Stimulated activated CD4-positive, alpha-beta T cell treated with anti-CD3 and anti-CD28 coated beads, Interleukin-2, amount 100 ng/mL, for 48 hours (primary cell): ENCODE measurements around the gene CCR3.
"Not testable (repeated sequence)": the region's sequence is repeated elsewhere in the genome, so short reads cannot be mapped to it uniquely, and the experiment has no call there.

Source experiments
- DNase-seq, 2 donors: peaks; one replicate each; pipeline ENCODE4 v3.0.0-alpha.2; 2020

The CCR3 gene

DNA sequence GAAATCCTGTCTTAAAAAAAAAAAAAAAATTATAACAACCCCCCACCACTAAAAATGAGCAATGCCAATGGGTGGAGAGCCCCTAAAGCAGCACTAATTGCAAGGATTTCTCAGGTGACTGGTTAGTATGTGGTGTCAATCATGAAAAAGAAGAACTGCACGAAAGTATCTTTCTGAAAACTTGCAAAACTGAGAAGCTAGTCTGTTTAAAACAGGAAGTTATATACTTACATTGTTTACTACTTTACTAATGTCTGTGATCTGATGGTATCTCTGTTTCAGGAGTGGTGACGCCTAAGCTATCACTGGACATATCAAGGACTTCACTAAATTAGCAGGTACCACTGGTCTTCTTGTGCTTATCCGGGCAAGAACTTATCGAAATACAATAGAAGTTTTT is at the start of gene CCR3:
Gene CCR3, plus strand, starts transcription at position 341 of the 400 bp plus-strand sequence. CDS start 22,699 bp downstream, outside the sequence.
- DNase-seq: no peak

DNA sequence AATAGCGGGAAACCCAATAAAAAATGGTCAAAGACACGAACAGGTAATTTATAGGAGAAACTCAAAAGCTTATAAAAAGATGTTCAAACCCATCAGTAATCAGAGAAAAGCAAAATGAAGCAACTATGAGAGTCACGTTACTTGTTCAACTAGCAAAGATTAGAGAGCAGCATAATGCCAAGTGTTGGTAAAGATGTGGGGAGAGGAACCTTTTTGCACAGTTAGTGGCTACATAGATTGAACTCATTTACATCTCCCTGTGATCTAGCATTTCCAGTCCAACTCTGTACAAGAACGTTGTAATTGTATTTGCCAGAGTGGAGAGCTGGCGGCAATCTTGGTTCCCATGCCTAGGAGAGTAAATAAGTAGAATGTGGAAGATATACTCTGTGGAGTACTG is 49.3 kb upstream of the CCR3 start:
- DNase-seq: no peak

DNA sequence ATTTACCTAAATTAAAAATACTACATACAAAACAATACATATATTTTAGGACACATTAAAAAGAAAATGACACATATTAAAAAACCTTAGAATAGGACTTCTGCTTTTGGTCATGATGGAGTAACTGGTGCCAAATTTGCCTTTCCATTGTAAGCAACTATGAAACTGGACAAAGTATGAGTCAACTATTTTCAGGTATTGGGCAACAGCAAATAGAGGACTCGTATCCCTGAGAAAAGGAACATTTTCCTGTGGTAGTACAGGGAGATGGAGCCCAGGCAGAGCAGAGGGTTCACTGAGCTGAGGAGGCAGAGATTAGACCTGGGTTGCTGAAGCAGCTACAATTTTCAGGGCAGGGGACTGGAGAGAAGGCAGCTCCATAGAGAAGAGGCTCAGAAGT is 48.8 kb upstream of the CCR3 start:
- no peak for DNase-seq

- no peak for DNase-seq
Observed at GRCh38 chr3:46194868-46195553, 47.2 kb upstream of the CCR3 start.

DNA sequence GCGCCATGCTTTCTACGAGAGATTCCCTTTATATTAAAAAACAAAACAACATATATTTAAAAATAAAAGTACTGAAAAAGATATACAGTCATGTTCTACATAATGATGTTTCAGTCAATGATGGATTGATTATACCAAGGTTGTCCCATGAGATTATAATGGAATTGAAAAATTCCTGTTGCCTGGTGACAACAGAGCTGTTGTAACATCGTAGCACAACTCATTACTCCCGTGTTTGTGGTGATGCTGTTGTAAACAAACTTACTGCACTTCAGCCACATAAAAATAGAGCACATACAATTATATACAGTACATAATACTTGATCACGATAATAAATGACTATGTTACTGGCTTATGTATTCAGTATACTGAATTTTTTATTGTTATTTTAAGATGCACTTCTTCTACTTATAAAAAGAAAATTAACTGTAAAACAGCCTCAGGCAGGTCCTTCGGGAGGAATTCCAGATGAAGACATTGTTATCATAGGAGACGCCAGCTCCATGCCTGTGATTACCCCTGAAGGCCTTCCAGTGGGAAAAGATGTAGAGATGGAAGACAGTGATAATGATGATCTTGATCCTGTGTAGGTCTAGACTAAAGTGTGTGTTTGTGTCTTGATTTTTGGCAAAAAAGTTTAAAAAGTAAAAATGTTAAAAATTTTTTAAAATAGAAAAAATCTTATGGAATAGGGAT is 45.9 kb upstream of the CCR3 start:
- no peak for DNase-seq

DNA sequence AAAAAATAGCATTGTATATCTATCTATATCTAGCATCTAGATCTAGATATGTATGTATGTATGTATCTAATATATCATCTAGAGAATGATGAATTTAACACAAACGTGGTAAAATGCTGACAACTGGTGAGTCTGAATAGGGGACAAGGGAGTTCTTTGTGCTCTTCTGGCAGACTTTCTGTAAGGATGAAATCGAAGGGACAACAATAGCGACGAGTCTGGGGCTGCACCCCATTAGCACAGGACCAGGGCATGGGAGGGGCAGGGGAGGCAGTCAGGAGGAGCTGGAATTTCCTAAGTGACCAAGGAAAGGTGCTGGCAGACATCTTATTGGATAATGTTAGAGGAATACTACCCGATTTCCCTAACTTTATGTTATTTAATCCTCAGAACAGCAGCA is 42.0 kb upstream of the CCR3 start:
- no peak for DNase-seq

GRCh38 chr3:46200790-46201189 is 41.5 kb upstream of the CCR3 start:
- DNase-seq: no peak

- no peak for DNase-seq
Observed at GRCh38 chr3:46202535-46202934, 39.7 kb upstream of the CCR3 start.

GRCh38 chr3:46203681-46204080 is 38.6 kb upstream of the CCR3 start:
- DNase-seq: no peak

GRCh38 chr3:46205286-46205960 is 36.8 kb upstream of the CCR3 start:
- no peak for DNase-seq

DNA sequence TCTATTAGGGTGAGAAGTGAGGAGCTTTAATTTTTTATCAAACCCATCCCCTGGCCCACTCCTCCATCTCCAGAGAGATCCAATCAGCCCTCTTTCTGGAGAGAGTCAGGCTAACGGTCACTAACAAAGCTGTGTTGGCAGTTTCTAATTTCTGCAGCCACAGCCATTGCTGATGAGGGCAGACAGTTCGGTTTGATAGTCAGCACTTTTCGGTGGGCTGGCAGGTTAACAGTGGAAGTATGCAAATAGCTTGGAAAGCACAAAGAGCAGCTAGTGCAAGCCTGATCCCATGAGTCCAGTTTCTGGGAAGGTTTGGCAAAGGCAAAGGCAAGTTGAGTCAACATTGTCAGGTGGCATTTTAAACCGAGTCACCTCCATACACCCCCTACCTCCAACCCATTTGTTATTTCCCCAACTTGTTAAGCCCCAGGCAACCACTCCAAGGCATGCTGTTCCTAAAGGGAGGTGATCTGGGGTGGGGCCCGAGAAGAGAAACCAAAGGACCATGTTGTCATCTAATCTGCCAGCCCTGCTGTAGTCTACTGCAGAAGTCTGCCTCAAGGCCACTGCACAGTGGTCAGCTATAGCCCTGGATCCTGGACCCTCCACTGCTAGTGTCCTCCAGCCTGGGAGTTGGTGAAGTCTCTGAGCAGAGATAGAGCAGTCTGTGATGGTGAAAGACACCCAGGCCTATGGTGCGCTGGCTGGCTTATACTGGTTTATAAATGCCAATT is 35.8 kb upstream of the CCR3 start:
- DNase-seq: no peak

DNA sequence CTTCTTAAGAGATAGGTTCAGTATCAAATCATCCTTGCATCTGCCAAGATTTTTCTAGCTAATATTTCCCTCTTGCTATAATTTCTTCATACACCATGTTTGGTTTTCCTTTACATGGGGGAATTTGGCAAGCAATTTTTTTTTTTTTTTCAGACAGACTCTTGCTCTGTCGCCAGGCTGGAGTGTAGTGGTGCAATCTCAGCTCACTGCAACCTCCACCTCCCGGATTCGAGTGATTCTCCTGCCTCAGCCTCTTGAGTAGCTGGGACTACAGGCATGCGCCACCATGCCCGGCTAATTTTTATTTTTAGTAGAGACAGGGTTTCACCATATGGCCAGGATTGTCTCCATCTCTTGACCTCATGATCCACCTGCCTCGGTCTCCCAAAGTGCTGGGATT is 34.7 kb upstream of the CCR3 start:
- DNase-seq: not testable (repeated sequence)

GRCh38 chr3:46208167-46208704 is 34.0 kb upstream of the CCR3 start, which contains the start of gene CCR1:
TSS of gene CCR1 (minus strand) at chr3:46208313. CDS start at chr3:46204313, 4,000 bp downstream.
- DNase-seq: peak; percentile 27 to 38

GRCh38 chr3:46209053-46209452 is 33.2 kb upstream of the CCR3 start:
- no peak for DNase-seq

DNA sequence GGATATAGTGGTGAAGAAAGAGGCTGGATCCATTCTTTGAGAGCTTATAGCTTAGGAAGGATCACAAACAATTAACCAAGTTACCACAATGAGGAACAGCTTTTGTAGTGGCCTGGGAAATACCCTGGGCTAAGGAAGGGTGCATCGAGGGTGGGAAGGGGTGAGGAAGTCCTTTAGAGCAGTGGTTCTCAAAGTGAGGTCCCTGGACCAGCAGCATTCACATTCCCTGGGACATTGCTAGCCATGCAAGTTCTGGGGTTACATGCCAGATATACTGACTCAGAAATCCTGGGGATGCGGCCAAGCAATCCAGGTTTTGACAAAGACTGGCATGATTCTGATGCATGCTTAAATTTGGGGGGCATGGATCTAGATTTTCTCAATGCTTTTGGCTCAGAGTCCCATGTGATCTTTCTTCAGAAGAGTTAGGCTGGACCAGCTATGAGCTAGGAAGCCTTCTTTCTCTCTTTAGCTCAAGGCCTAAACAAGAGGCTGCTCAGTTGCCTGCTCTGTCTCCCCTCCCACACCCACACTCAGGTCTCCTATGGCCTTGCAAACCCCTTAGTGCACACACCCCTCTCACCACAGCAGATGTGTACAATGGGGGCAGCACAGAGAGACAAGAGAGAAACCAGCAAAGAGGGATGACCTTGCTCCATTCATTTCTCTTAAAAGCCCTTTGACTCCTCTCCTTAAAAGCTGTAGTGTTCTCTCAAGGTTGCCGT is 32.4 kb upstream of the CCR3 start:
- no peak for DNase-seq

GRCh38 chr3:46212101-46212500 is 30.2 kb upstream of the CCR3 start:
- no peak for DNase-seq

- no peak for DNase-seq
Observed at GRCh38 chr3:46213201-46213600, 29.1 kb upstream of the CCR3 start.

GRCh38 chr3:46214751-46215352 is 27.4 kb upstream of the CCR3 start:
- DNase-seq: no peak

DNA sequence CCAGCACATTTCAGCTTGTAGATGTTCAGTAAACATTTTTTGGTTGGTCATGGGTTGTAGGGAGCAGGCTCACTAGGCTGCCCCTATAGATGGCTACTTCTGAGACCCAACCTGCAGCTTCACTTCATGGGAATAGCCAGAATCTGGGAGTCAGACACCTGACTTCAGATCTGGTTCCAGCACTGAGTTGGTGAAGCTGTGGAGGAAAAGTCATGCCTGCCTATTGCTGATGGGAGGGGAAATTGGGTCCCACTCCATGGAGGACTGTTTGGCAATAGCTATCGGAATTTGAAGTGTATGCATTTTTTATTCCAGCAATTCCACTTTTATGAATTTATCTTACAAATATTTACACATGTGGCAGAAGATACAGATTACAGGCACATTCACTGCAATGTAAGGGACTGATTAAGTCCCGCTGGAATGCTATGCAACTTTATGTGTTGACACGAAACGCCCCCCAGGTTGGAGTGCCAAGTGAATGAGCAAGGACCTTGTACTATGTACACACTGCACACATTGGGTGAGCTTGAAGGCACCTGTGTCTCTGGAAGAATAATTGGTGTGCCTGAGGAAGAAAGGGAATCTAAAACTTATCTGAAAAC is 26.3 kb upstream of the CCR3 start:
- DNase-seq: no peak

- DNase-seq: no peak
Observed at GRCh38 chr3:46218196-46218709, 24.0 kb upstream of the CCR3 start.

GRCh38 chr3:46221391-46221790 is 20.9 kb upstream of the CCR3 start:
- DNase-seq: no peak
